SHP77 treated with DMSO at 0.1 percent for 48 hours (cell line): ENCODE data around the gene CSNK2A2.

ENCODE experiments used
- DNase-seq: peaks from one replicate; lab custom pipeline; 2025; lab: John Stamatoyannopoulos, UW

The CSNK2A2 gene

GRCh38 chr16:58198022-58198683 is at the start of gene CSNK2A2:
TSS of gene CSNK2A2 (minus strand) at chr16:58198106. CDS start at chr16:58197736, 370 bp downstream.
- DNase-seq = no peak

DNA sequence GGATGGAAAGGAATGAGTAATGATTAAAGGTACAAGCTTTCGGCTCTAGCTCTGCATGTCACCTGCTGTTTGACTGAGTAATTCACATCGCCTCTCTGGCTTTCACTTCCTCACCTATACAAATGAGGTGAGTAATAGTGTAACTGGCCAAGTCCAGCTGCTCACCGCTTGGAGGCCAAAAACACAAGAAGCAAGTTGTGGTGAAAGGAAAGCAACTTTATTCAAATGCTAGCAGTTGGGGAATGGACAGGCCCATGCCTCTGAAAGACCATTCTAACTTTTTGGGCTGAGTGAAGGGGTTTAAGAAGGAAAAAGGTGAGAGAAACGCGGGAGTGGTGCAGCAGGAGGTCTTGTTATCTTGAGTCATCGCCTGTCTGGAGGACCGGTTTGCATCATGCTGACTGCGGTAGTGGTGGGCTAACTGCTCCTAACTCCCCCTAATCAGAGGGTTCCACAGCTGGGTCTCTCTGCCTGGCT is 45.7 kb upstream of the CSNK2A2 start:
- DNase-seq = no peak

- no peak for DNase-seq
Observed at GRCh38 chr16:58236831-58237230, 38.9 kb upstream of the CSNK2A2 start.

GRCh38 chr16:58236231-58236690 is 38.4 kb upstream of the CSNK2A2 start:
- DNase-seq = peak; percentile 55

GRCh38 chr16:58235663-58236062 is 37.8 kb upstream of the CSNK2A2 start:
- no peak for DNase-seq

- DNase-seq = no peak
Observed at GRCh38 chr16:58234831-58235595, 37.1 kb upstream of the CSNK2A2 start.

GRCh38 chr16:58230259-58230658 is 32.4 kb upstream of the CSNK2A2 start:
- no peak for DNase-seq

GRCh38 chr16:58226790-58227189 is 28.9 kb upstream of the CSNK2A2 start:
- no peak for DNase-seq

DNA sequence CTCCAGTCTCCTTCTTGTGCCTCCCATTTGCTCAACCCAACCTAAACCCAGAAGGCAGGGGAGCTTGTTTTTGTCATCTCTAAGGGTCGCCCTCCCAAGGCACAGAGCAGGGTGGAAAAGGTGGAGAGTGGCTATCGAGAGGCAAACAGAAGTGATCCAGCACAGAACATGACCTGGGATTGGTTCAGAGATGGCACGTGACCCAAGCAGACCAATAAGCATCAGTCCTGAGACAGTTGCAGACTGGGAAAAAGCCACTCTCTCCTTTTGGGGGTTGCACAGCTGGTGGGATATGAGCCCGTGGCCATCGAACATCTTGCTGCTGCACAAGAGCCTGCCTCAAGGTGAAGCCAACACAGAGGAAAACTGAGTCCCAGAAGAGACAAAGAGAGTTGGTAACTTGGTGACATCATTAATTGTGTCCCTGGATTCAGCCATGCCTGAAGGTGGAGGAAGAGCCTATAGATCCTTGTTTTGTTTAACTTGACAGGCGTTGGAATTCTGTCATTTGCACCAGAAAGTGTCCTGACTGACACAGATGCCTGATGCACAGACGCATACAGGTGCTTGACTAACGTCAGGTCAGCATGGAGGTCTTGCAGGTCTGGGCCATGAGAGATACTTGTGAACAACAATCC is 28.2 kb upstream of the CSNK2A2 start:
- no peak for DNase-seq

DNA sequence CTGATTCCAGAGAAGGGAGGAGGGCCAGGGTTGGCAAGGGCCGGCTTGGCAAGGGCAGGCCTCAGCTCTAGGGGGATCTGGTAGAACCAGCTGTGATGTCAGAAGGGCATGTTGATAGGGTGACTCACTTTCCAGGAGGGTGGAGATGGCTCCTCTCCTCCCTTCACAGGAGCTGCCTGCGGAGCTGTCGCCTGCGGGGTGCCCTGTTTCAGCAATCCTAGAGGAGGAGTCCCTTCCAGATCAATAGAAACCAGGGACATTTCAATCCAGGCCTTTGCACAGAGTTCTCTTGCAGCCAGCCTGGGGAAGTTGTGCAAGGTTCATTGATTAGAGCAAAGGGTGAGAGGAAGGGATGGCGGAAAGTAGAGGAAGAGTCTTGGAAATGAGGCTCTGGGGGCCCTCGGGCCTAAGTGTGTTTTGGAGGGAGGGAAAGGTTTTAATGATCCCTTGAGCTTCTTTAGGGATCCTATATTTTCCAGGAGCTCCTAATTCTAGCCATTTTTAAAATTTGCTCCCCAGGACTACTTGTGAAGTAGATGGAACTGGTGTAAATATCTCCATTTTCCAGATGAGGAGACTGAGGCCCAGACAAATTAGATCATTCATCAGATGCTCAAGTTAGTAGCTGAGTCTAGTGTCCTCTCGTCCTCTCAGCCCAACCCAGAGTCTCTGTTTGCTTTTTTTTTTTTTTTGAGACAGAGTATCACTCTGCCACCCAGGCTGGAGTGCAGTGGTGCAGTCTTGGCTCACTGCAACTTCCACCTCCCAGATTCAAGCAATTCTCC is 24.8 kb upstream of the CSNK2A2 start:
- no peak for DNase-seq

- DNase-seq = no peak
Observed at GRCh38 chr16:58219432-58219831, 21.5 kb upstream of the CSNK2A2 start.

GRCh38 chr16:58218786-58219185 is 20.9 kb upstream of the CSNK2A2 start:
- no peak for DNase-seq

DNA sequence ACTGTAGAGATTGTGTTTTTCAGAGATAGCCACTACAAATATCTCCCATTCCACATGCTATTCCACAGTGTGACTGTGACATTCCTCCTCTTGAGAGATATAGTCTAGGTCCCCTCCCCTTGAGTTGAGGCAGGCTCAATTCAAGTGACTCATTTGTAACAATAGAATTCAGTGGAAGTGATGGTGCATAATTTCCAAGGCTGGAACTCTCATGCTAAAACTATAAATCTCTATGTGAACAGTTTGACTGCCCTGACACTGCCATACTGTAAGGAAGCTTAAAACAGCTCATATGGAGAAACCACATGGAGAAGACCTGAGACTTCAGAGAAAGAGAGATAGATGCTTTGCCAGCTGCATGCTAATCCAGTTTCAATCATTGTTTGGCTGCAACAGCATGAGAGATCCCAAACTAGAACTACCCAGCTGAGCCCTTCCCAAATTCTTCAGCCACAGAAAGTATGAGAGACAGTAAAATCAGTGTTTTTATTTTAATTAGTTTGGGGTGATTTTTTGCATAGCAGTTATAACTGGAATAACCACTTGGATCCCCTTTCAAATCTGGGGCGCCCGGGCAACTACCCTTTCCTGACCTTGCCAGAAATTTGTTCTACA is 19.5 kb upstream of the CSNK2A2 start:
- DNase-seq = no peak

DNA sequence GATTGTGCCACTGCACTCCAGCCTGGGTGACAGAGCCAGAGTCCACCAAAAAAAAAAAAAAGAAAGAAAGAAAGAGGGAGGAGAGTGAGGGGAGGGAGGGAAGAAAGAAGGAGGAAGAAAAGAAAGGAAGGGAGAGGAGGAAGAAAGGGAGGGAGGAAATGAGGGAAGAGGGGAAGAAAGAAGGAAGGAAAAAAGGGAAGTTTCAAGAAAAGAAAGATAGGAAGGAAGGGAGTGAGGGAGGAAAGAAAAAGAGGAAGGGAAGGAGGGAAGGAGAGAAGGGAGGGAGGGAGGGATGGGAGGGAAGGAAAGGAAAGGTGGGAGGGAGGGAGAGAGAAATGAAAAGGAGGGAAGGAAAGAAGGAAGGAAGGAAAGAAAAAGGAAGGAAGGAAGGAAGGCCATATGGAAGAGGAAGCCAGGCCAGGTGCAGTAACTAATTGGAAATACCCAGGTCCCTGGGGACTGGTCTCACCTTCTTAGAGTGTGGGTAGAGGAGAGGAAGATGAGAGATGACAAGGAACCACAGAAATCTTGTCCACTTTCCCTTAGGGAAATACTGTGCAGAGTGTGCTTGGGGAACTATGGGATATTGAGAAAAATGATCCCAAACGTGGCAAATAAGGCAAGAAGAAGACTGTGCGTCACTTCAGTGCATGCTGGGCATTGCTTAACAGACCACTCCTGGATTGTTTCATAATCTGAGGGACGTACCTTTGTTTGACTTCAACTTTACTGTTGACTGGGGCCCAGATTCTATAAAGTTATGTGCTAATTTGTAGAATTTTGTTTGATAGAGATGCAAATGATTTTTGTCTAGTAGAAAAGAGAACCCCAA is 15.1 kb upstream of the CSNK2A2 start:
- no peak for DNase-seq

GRCh38 chr16:58211846-58212245 is 13.9 kb upstream of the CSNK2A2 start:
- DNase-seq = no peak

DNA sequence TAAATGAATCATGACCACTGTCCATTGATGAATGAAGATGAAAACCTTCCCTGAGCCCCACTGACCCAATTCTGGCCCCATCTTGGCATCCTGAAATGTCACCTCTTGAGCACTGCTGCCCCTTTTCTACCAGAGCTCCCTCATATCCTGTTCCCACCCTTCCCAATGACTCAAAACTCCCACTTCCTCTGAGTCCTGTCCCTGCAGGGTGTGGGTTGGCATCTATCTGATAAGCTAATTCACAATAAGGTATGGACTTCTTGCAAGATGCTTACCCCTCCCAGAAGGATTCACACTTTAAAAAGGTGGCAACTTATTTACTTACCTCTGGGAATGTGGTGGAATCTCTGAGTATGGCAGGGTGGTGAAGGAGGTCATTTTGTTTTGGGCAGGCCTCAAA is 13.3 kb upstream of the CSNK2A2 start:
- no peak for DNase-seq

- no peak for DNase-seq
Observed at GRCh38 chr16:58205276-58206036, 7.5 kb upstream of the CSNK2A2 start.

DNA sequence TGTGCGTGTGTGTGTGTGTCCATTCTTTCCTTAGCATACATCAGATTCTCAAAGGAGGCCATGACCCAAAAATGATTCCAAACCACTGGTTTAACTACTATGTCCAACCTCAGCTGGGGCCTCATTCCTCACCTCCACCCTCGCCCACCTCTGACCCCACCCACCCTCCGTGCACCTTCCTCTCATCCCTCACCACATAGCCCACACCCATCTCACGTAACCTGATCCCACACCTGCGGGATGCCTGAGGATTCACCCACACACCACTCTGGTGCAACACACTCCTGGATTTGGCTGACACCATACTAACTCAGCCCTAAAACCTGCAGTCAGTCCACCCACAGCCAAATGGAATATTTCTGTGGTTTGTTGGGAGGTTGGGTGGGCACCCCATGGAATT is 3.3 kb upstream of the CSNK2A2 start:
- no peak for DNase-seq

DNA sequence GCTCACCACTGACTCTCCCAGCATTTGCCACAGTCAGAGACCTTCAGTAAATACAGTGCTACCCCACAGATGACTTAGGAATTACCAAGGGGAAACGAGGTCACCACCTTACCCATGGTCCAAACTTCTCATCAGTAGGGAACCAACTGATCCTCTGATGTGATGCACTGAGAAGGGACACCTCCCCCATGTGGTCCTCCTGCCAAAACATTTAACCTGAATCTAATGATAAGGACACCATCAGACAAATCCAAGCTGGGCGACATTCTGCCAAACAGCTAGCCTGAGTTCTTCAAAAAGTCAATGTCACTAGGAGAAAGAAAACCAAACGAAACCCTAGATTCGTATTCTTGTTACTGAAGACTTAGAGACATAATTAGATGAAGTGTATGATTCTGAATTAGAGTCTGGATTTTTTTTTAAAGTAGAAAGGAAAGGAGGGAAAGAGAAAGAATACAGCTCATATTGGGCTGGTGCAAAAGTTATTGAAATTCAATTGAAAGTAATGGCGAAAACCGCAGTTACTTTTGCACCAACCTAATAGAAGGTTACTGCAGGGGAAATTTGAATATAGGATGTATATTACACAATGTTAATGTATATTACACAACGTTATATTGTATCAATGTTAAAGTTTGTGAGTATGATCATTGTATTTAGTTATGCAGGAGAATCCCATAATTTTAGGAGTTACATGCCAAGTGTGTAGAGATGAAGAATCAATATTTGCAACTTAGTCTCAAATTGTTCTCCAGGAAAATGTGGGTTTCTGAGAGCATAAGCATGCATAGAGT is 2.3 kb upstream of the CSNK2A2 start:
- no peak for DNase-seq
